ENCODE measurements around the gene RBFOX2. TPM values are rescaled to one million over a fixed set of nuclear protein-coding genes. Genes with fewer than 3 reads are reported as not detected.

The RBFOX2 gene
- total and polyA plus RNA-seq, 2 donors (not counting 1 experiment from before 2014, with no cell fraction given): not detected

DNA sequence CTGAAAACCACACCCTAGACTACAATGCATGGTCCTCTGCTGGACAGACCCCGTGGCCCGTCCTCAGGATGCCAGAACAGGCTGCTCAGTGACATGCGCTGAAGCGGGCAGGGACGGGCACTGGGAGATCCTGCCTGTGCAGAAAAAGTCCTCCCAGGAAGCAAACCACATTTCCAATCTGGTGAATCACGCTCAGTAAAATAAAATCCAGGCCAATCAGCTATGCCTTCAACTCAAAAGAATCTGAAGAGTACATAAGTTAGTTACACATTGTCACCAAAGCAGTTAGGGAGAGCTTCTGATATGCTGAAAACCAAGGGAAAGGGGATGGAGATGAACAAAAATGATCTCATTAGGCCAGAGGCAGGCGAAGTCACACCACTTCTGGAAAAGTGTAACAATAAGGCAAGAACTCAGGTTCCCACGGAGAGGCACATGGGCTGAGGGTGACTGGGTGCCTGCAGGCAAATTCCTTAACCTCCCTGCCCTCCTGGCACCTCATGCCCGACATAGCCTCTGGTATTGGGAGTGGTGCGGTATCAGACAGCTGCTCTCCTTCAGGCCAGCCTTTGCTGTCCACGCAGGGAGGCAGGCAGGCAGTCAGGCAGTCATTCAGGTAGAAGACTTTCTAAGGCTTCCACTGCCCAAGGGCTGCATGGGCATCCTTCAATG is 244.5 kb downstream of the RBFOX2 start:
- no peak for ATAC-seq (ENCODE audit: low read depth)
- no peak overlapping the region for H3K4me2 ChIP-seq (replicated peaks; ENCODE audit: low read depth, low read length, poor library complexity, severe bottlenecking)
- Mint-ChIP-seq H3K4me3 (no peak overlapping the region), H3K27ac (no peak overlapping the region), H3K4me1 (no peaks in the 10 kb centered on the region), H3K9me3 (ENCODE audit: insufficient read depth) (no peaks in the 10 kb centered on the region), H3K27me3 (peaks cover 27% of the 10 kb centered on the region)
- CTCF ChIA-PET: no interaction called here
- H3K79me2 ChIP-seq (ENCODE audit: control insufficient read depth, insufficient read depth, low read length): no peaks in the 10 kb centered on the region
- no peak overlapping the region for H3K9ac ChIP-seq (ENCODE audit: low read length)
- intact Hi-C loops (cut with micrococcal nuclease): no loop called here
- 93% methylated on average over 10 of the region's 11 CpGs for WGBS (ENCODE audit: insufficient coverage)
- H2AFZ ChIP-seq (ENCODE audit: insufficient read depth, low read depth, low read length, poor library complexity, severe bottlenecking): no peak overlapping the region
- TF ChIP-seq EZH2 (IDR thresholded peaks at IDR 0.05; ENCODE audit: borderline replicate concordance, insufficient read depth, low read depth, low read length, poor library complexity, severe bottlenecking): no peak
- TF ChIP-seq, protein P1, sequence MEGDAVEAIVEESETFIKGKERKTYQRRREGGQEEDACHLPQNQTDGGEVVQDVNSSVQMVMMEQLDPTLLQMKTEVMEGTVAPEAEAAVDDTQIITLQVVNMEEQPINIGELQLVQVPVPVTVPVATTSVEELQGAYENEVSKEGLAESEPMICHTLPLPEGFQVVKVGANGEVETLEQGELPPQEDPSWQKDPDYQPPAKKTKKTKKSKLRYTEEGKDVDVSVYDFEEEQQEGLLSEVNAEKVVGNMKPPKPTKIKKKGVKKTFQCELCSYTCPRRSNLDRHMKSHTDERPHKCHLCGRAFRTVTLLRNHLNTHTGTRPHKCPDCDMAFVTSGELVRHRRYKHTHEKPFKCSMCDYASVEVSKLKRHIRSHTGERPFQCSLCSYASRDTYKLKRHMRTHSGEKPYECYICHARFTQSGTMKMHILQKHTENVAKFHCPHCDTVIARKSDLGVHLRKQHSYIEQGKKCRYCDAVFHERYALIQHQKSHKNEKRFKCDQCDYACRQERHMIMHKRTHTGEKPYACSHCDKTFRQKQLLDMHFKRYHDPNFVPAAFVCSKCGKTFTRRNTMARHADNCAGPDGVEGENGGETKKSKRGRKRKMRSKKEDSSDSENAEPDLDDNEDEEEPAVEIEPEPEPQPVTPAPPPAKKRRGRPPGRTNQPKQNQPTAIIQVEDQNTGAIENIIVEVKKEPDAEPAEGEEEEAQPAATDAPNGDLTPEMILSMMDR (IDR thresholded peaks at IDR 0.05): no peak
- no peaks in the 10 kb centered on the region for H4K20me1 ChIP-seq (ENCODE audit: control insufficient read depth, insufficient read depth, low read length, poor library complexity, severe bottlenecking)
- peaks cover 0 to 3% (median 0%) of the 10 kb centered on the region in 4 experiments for H3K27me3 ChIP-seq (replicated peaks in 1 of 4; ENCODE audit: control extremely low read depth in 1 of 4, control insufficient read depth in 3 of 4, insufficient read depth in 4 of 4, low read length in 3 of 4)
- no peaks in the 10 kb centered on the region for H3K36me3 ChIP-seq (replicated peaks in 1 of 2; ENCODE audit: control extremely low read depth in 1 of 2, control insufficient read depth in 1 of 2, extremely low read depth in 1 of 2, insufficient read depth in 2 of 2, low read length in 1 of 2)
- H3K4me1 ChIP-seq (ENCODE audit: control insufficient read depth in 2 of 2, insufficient read depth in 2 of 2, low read length in 2 of 2): no peaks in the 10 kb centered on the region
- POLR2A ChIA-PET: no interaction called here
- H3K9me3 ChIP-seq (ENCODE audit: control extremely low read depth in 1 of 3, control insufficient read depth in 2 of 3, insufficient read depth in 1 of 3, low read length in 2 of 3): no peaks in the 10 kb centered on the region
- no peak overlapping the region for H3K27ac ChIP-seq (ENCODE audit: low read length in 2 of 2)
- no peak overlapping the region for H3K4me3 ChIP-seq (ENCODE audit: control extremely low read depth in 1 of 5, extremely low read depth in 1 of 5, insufficient read depth in 1 of 5, low read depth in 2 of 5, low read length in 4 of 5)
- no peak for DNase-seq

- CTCF ChIA-PET: no interaction called here
- peaks cover 31% of the 10 kb centered on the region for H3K27me3 Mint-ChIP-seq
- WGBS (ENCODE audit: insufficient coverage): 100% methylated on average over 4 of the region's 5 CpGs
These were observed 246.1 kb downstream of the RBFOX2 start for GRCh38 chr22:35782504-35782903.

More at GRCh38 chr22:35782504-35782903, 246.1 kb downstream of the RBFOX2 start:
- intact Hi-C loops (cut with micrococcal nuclease): no loop called here
- H4K20me1 ChIP-seq (ENCODE audit: control insufficient read depth, insufficient read depth, low read length, poor library complexity, severe bottlenecking): no peaks in the 10 kb centered on the region
- no peaks in the 10 kb centered on the region for H3K4me1 ChIP-seq (ENCODE audit: control insufficient read depth in 2 of 2, insufficient read depth in 2 of 2, low read length in 2 of 2)
- Mint-ChIP-seq H3K4me1 (no peaks in the 10 kb centered on the region), H3K9me3 (ENCODE audit: insufficient read depth) (no peaks in the 10 kb centered on the region), H3K4me3 (no peak overlapping the region), H3K27ac (no peak overlapping the region)
- H3K9ac ChIP-seq (ENCODE audit: low read length): no peak overlapping the region
- no peak overlapping the region for H3K4me3 ChIP-seq (ENCODE audit: control extremely low read depth in 1 of 5, extremely low read depth in 1 of 5, insufficient read depth in 1 of 5, low read depth in 2 of 5, low read length in 4 of 5)
- TF ChIP-seq EZH2 (IDR thresholded peaks at IDR 0.05; ENCODE audit: borderline replicate concordance, insufficient read depth, low read depth, low read length, poor library complexity, severe bottlenecking): no peak
- TF ChIP-seq, protein P1 (IDR thresholded peaks at IDR 0.05): no peak
- H3K27me3 ChIP-seq (replicated peaks in 1 of 4; ENCODE audit: control extremely low read depth in 1 of 4, control insufficient read depth in 3 of 4, insufficient read depth in 4 of 4, low read length in 3 of 4): peaks cover 0 to 6% (median 0%) of the 10 kb centered on the region in 4 experiments
- POLR2A ChIA-PET: no interaction called here
- H3K79me2 ChIP-seq (ENCODE audit: control insufficient read depth, insufficient read depth, low read length): no peaks in the 10 kb centered on the region
- no peak overlapping the region for H2AFZ ChIP-seq (ENCODE audit: insufficient read depth, low read depth, low read length, poor library complexity, severe bottlenecking)
- DNase-seq (no peak), ATAC-seq (ENCODE audit: low read depth) (no peak)
- no peak overlapping the region for H3K4me2 ChIP-seq (replicated peaks; ENCODE audit: low read depth, low read length, poor library complexity, severe bottlenecking)
- H3K27ac ChIP-seq (ENCODE audit: low read length in 2 of 2): no peak overlapping the region
- H3K9me3 ChIP-seq (ENCODE audit: control extremely low read depth in 1 of 3, control insufficient read depth in 2 of 3, insufficient read depth in 1 of 3, low read length in 2 of 3): no peaks in the 10 kb centered on the region
- H3K36me3 ChIP-seq (replicated peaks in 1 of 2; ENCODE audit: control extremely low read depth in 1 of 2, control insufficient read depth in 1 of 2, extremely low read depth in 1 of 2, insufficient read depth in 2 of 2, low read length in 1 of 2): no peaks in the 10 kb centered on the region

All from B cell (primary cell).